NB4 (cell line): ENCODE measurements around the gene TMEM94.

Experiments used
- CTCF ChIP-seq: IDR thresholded peaks from one replicate; pipeline ENCODE4 v1.5.1; 2012; ENCODE audit warnings: low read depth, low read length
- MAX ChIP-seq: IDR thresholded peaks from 2 replicates; pipeline ENCODE4 v1.6.1; 2011; ENCODE audit warnings: low read depth, low read length
- POLR2A ChIP-seq: IDR thresholded peaks from 2 replicates; pipeline ENCODE4 v1.6.1; 2011; ENCODE audit warnings: mild to moderate bottlenecking; ENCODE audit not compliant: insufficient read length; ENCODE audit errors: extremely low read depth

DNA sequence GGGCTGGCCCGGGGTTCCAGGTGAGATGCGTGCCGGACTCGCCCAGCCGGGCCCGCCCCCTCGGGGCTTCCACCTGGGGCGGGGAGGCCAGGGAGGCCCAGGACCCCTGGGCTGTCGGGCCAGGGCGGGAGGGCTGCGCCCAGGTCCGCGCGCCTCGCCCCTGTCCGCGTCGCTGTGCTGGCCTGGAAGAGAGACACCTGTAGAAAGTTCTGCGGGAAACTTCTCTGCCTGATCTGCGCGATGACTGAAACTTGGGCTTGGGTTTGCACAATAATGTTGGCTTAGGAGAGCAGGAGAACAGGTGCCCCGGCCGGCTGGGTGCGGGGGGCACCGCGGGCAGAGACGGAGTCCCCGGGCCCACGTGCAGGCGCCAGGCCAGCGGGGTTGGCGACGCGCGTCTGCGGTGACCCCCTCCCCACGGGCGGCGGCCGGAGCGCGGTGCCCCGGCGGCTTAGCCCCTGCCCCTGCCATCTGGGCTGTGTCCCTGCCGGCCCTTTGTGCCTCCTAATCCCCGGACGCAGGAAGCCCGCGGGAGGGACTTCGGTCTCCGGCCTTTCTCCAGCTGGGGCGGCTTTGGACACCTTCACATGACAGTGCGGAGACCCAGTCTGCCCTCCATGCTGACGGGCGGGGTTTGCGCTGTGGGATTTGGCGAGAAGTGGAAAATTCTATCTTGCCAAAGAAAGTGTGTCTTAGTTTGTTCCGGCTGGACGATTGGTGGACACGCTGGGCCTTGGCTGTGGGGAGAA is 69.5 kb downstream of the TMEM94 start:
- TF ChIP-seq CTCF (no peak), MAX (no peak), POLR2A (no peak)
